NCI-H187 treated with DMSO at 0.1 percent for 48 hours (cell line): ENCODE results near the gene CD9.

Experiments
- DNase-seq: peaks from one replicate; lab custom pipeline; 2025; lab: John Stamatoyannopoulos, UW

Gene CD9

GRCh38 chr12:6221146-6221545 is 20.9 kb downstream of the CD9 start:
- no peak for DNase-seq

GRCh38 chr12:6222078-6222654 is 22.0 kb downstream of the CD9 start:
- no peak for DNase-seq

- no peak for DNase-seq
These were observed 23.3 kb downstream of the CD9 start for GRCh38 chr12:6223545-6223944.

- DNase-seq = no peak
These were observed 24.4 kb downstream of the CD9 start for GRCh38 chr12:6224550-6224949.

GRCh38 chr12:6225630-6226001 is 25.4 kb downstream of the CD9 start:
- DNase-seq = no peak

- no peak for DNase-seq
These were observed 25.9 kb downstream of the CD9 start for GRCh38 chr12:6226002-6226678.

GRCh38 chr12:6226679-6227051 is 26.5 kb downstream of the CD9 start:
- DNase-seq = no peak

- no peak for DNase-seq
These were observed 28.5 kb downstream of the CD9 start for GRCh38 chr12:6228535-6229223.

- no peak for DNase-seq
These were observed 29.3 kb downstream of the CD9 start for GRCh38 chr12:6229224-6230218.

GRCh38 chr12:6230321-6231110 is 30.3 kb downstream of the CD9 start:
- no peak for DNase-seq

- no peak for DNase-seq
These were observed 31.4 kb downstream of the CD9 start for GRCh38 chr12:6231359-6232268.

- no peak for DNase-seq
These were observed 33.1 kb downstream of the CD9 start for GRCh38 chr12:6233121-6233971.

GRCh38 chr12:6234214-6234613 is 34.0 kb downstream of the CD9 start:
- no peak for DNase-seq

GRCh38 chr12:6234906-6235305 is 34.7 kb downstream of the CD9 start:
- no peak for DNase-seq

- peak; percentile 42 for DNase-seq
These were observed 35.3 kb downstream of the CD9 start for GRCh38 chr12:6235499-6235898.

GRCh38 chr12:6235906-6236640 is 35.9 kb downstream of the CD9 start:
- no peak for DNase-seq

- DNase-seq = no peak
These were observed 36.4 kb downstream of the CD9 start for GRCh38 chr12:6236641-6236940.

- no peak for DNase-seq
These were observed 37.6 kb downstream of the CD9 start for GRCh38 chr12:6237830-6238229.

GRCh38 chr12:6238875-6239274 is 38.7 kb downstream of the CD9 start:
- DNase-seq = no peak
